ENCODE results near the gene RNF17. TPM values are rescaled to one million over a fixed set of nuclear protein-coding genes. Genes with fewer than 3 reads are reported as not detected.
A peak's percentile ranks its signal among the peaks of the same experiment; 100 is the strongest.
"Not testable (repeated sequence)": the region's sequence is repeated elsewhere in the genome, so short reads cannot be mapped to it uniquely, and the experiment has no call there.

The RNF17 gene
- total and polyA plus RNA-seq, 10 of the 15 experiments (the other 5 are each of a cell fraction or from before 2014, with no cell fraction given), result not detected

DNA sequence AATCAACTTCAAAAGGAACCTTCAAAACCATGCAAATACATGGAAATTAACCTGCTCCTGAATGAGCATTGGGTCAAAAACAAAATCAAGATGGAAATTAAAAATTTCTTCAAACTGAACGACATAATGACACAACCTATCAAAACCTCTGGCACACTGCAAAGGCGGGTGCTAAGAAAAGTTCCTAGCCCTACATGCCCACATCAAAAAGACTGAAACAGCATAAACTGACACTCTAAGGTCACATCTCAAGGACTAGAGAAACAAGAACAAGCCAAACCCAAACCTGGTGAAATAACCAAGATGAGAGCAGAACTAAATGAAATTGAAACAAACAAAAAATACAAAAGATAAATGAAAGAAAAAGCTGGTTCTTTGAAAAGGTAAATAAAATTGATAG lies 73.6 kb downstream of the RNF17 start:
- BruUV-seq (replicated peaks); FAIRE-seq; H4K20me1 ChIP-seq (ENCODE audit: control insufficient read depth, insufficient read depth); RAD21 ChIA-PET (ENCODE audit: unreplicated experiment); H3K4me1 ChIP-seq (ENCODE audit: control insufficient read depth, insufficient read depth, low read length); H3K79me2 ChIP-seq (ENCODE audit: control insufficient read depth, insufficient read depth, low read length); in situ Hi-C loops (cut with MboI); H3K9me3 ChIP-seq (replicated peaks; ENCODE audit: control insufficient read depth, insufficient read depth, low read length); H3K27me3 ChIP-seq (replicated peaks in 1 of 2; ENCODE audit: control insufficient read depth in 2 of 2, insufficient read depth in 2 of 2, low read length in 1 of 2); intact Hi-C loops (cut with micrococcal nuclease; ENCODE audit: unreplicated experiment); H3K27ac ChIP-seq (ENCODE audit: control insufficient read depth, insufficient read depth); H3K4me3 ChIP-seq; H3K4me2 ChIP-seq (ENCODE audit: control insufficient read depth, insufficient read depth); H3K36me3 ChIP-seq (ENCODE audit: control insufficient read depth in 2 of 2, insufficient read depth in 2 of 2, low read length in 1 of 2); CTCF ChIA-PET; DNase-seq (ENCODE audit: low read depth, low spot score); POLR2A ChIA-PET; ATAC-seq; H3K9ac ChIP-seq (ENCODE audit: control insufficient read depth, insufficient read depth, low read length); H2AFZ ChIP-seq (ENCODE audit: control insufficient read depth, low read depth, low read length): not testable (repeated sequence)
- SMC1A ChIA-PET (ENCODE audit: uncharacterized antibody, unreplicated experiment), result interaction anchor here (1.4 kb wide), 1 partner anchor 12 kb away, joined by 5 read pairs; no protein-coding TSS in a partner anchor
- TF ChIP-seq RUNX3 (IDR thresholded peaks at IDR 0.05; ENCODE audit: low read length), result 0 out of 2 replicates have a peak, but pooled peaks have one; percentile 7
- WGBS (ENCODE audit: insufficient coverage, insufficient replicate concordance, low lambda C conversion rate, missing lambda C conversion rate), result 61% methylated on average over 2 of the region's 2 CpGs

- H3K4me3 ChIP-seq, result no peak overlapping the region
- 59% methylated on average over 9 of the region's 9 CpGs for WGBS (ENCODE audit: insufficient coverage, insufficient replicate concordance, low lambda C conversion rate, missing lambda C conversion rate)
- no peak overlapping the region for H3K27ac ChIP-seq (ENCODE audit: control insufficient read depth, insufficient read depth)
- ChIA-PET CTCF (interaction anchor here (0.7 to 1.3 kb wide), 2 partner anchors 9 to 101 kb away, joined by 3 to 4 read pairs; no protein-coding TSS in a partner anchor), SMC1A (ENCODE audit: uncharacterized antibody, unreplicated experiment) (interaction anchor here (0.7 kb wide), 1 partner anchor 109 kb away, joined by 3 read pairs; no protein-coding TSS in a partner anchor), RAD21 (ENCODE audit: unreplicated experiment) (no interaction called here), POLR2A (no interaction called here)
- no TSS peak for BruUV-seq (replicated peaks)
- no peaks in the 10 kb centered on the region for H3K9me3 ChIP-seq (replicated peaks; ENCODE audit: control insufficient read depth, insufficient read depth, low read length)
- H3K4me1 ChIP-seq (ENCODE audit: control insufficient read depth, insufficient read depth, low read length), result no peaks in the 10 kb centered on the region
- no peaks in the 10 kb centered on the region for H4K20me1 ChIP-seq (ENCODE audit: control insufficient read depth, insufficient read depth)
- H3K27me3 ChIP-seq (replicated peaks in 1 of 2; ENCODE audit: control insufficient read depth in 2 of 2, insufficient read depth in 2 of 2, low read length in 1 of 2), result no peaks in the 10 kb centered on the region; a peak in 1 of 4 replicates
- no peaks in the 10 kb centered on the region for H3K36me3 ChIP-seq (ENCODE audit: control insufficient read depth in 2 of 2, insufficient read depth in 2 of 2, low read length in 1 of 2)
- DNase-seq (ENCODE audit: low read depth, low spot score), result no peak
- ATAC-seq, result no peak
- no peak overlapping the region for H3K9ac ChIP-seq (ENCODE audit: control insufficient read depth, insufficient read depth, low read length)
- H2AFZ ChIP-seq (ENCODE audit: control insufficient read depth, low read depth, low read length), result no peak overlapping the region
- intact Hi-C loops (cut with micrococcal nuclease; ENCODE audit: unreplicated experiment) (no loop called here), in situ Hi-C loops (cut with MboI) (no loop called here)
- FAIRE-seq, result no peak
- no peak overlapping the region for H3K4me2 ChIP-seq (ENCODE audit: control insufficient read depth, insufficient read depth)
- no peaks in the 10 kb centered on the region for H3K79me2 ChIP-seq (ENCODE audit: control insufficient read depth, insufficient read depth, low read length)
- TF ChIP-seq GATAD2B (conservative IDR thresholded peaks at IDR 0.05; ENCODE audit: low read depth) (no peak), SUZ12 (IDR thresholded peaks at IDR 0.05; ENCODE audit: unreplicated experiment) (no peak), PML (IDR thresholded peaks at IDR 0.05; ENCODE audit: low read length) (no peak), SMAD1 (IDR thresholded peaks at IDR 0.05; ENCODE audit: low read depth, partially characterized antibody) (no peak), PAX8 (IDR thresholded peaks at IDR 0.05) (no peak), EP300 (IDR thresholded peaks at IDR 0.05; ENCODE audit: borderline replicate concordance in 1 of 2, control insufficient read depth in 1 of 2, low read depth in 2 of 2, low read length in 2 of 2) (no peak), SMAD5 (IDR thresholded peaks at IDR 0.05; ENCODE audit: low read depth) (no peak), JUNB (IDR thresholded peaks at IDR 0.05) (no peak), PBX3 (IDR thresholded peaks at IDR 0.05; ENCODE audit: insufficient replicate concordance, low read depth, low read length) (no peak)
- TF ChIP-seq, protein P1, sequence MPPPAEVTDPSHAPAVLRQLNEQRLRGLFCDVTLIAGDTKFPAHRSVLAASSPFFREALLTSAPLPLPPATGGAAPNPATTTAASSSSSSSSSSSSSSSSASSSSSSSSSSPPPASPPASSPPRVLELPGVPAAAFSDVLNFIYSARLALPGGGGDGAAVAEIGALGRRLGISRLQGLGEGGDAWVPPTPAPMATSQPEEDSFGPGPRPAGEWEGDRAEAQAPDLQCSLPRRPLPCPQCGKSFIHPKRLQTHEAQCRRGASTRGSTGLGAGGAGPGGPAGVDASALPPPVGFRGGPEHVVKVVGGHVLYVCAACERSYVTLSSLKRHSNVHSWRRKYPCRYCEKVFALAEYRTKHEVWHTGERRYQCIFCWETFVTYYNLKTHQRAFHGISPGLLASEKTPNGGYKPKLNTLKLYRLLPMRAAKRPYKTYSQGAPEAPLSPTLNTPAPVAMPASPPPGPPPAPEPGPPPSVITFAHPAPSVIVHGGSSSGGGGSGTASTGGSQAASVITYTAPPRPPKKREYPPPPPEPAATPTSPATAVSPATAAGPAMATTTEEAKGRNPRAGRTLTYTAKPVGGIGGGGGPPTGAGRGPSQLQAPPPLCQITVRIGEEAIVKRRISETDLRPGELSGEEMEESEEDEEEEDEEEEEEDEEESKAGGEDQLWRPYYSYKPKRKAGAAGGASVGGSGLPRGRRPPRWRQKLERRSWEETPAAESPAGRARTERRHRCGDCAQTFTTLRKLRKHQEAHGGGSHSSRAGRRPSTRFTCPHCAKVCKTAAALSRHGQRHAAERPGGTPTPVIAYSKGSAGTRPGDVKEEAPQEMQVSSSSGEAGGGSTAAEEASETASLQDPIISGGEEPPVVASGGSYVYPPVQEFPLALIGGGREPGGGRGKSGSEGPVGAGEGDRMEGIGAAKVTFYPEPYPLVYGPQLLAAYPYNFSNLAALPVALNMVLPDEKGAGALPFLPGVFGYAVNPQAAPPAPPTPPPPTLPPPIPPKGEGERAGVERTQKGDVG (CRISPR knock-in tag; IDR thresholded peaks at IDR 0.05), result no peak
Measured at GRCh38 chr13:24842549-24843274, 78.7 kb downstream of the RNF17 start.

All from GM12878 (cell line).